HG02852 (cell line): ENCODE data around the gene CAMTA1.

ENCODE experiments used
- ATAC-seq: cut with Tn5 transposase; IDR thresholded peaks from one replicate; pipeline ENCODE4 v1.9.1; 2021; ENCODE audit warnings: mild to moderate bottlenecking, moderate library complexity; ENCODE audit not compliant: unreplicated experiment

The CAMTA1 gene

DNA sequence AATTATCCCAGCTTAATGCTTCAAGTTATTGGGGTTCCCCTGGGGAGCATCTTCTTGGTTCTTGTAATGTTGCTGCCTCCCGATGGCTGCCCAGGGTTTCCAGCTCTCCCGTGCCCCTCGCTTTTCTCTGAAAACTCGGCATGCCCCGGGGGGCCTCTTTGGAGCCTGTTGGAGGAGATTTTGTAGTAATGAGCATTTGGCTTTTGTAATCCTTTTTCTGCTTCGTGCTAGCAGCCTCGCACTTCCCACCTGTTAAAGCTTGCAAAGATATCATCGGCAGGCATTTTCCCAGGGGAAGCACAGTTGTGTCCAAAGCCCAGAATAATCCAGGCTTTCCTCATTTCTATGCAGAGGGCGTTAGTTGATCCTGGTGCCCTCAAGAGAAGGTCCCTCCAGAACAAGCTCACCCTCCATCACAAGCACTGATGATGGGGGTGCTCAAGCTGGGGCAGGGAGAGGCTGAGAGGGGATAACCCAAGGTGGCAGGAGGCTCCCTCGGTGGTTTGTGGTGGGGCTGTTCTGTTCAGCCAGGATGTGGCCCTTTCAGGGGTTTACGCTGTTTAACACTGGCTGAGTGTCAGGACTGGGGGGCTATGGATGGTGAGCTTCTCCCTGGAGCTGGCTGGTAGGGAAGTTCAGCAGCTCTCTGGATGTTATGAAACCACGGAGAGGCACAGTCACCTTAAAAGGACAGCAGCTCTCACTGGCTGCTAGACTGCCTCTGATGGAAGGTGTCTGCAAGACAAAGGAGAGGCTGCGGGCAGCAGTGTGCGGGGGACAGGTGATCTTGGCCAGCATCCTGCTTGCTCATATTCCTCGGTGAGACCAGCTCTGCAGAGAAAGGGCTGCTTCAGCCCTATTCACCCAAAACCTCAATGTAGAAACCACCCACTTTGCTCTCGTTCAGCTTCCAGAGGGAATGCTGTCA is 508.7 kb downstream of the CAMTA1 start:
- no peak for ATAC-seq

DNA sequence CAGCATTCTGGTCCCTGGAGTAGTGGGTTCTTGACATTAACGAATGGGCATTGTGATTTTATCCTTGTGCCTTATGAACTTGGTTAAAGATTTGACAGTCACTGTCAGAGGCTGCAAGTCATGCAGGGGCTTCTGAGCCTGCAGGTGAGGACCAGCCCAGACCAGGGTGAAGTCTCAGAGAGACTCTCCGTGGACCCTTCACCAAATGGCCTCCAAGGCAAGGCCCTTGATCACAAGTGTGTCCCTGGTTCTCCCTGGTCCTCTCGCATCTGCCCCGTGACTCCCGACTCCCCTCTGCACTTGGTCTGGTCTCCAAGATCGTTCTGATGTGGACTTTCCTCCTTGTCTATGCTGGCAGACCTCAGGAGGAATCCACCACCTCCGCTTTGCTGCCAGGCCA is 509.4 kb downstream of the CAMTA1 start:
- no peak for ATAC-seq

DNA sequence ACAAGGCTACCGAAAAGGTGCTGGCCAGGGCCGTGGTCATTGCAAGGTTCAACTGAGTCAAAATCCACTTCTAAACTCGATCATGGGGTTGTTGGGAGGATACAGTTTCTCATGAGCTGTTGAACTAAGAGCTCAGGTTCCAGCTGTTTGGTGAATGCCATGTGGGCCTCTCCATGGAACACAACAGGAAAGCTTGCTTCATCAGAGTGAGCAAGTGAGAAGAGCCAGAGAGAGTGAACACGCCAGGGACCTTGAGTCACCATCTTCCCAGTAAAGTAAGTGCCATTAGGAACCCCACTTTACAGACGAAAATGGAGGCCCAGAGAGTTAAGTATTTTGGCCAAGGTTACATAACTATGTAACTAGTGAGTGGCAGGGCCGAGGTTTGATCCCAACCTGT is 510.7 kb downstream of the CAMTA1 start:
- ATAC-seq = no peak

DNA sequence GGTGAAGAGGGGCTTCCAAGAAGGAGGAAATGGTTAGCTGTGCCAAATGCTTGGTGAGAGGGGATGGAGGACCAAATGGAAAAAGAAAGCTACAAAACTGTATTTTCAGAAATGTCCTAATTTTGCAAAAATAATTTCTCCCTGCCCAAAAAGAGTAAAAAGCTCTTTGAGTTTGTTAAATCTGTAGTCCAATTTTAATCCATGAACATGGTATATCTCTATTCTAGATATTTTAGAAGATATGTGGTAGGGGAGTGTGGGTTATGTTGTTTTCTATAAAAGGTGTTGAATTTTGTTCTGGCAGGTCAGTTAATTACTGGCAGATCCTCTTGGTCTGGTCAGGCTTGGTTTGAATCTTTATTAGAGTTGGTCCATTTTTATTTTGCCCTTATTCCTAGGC is 511.7 kb downstream of the CAMTA1 start:
- ATAC-seq = no peak

DNA sequence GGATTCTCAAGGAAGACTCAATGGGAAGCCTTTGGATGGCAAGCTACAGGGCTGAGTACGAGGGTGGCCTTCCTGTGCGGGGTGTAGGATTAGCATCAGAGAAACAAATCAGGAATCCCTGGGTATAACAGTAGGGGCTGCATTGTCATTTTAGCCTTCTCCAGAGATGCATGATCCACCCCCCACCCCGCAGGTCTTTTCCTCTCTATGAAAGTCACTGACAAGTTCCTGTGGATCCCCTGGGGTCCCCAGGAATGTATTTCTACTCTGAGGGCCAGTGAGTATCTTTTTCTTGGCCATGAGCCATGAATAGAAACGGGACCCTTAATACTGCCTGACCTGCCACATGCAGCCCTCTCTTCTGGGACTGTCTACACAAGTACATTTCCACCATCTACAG is 512.9 kb downstream of the CAMTA1 start:
- no peak for ATAC-seq

DNA sequence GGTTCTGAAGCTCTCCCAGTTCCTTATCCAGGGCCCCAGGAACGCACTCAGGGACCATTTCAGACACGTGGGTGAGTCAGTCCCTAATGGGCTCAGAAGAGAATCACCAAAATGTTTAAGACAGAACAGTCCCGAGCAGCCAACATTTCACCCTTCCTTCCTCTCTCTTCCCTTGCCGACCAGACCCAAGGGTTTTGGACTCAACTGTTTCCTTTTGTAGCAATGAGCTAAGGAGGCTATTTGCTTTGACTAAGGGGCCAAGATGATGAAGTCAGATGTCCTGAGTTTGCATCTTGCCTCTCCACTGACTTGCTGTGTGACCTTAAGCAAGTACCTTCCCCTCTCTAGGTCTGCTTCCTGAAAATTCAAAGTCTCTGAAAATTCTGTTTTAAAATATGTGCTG is 513.5 kb downstream of the CAMTA1 start:
- ATAC-seq = no peak

DNA sequence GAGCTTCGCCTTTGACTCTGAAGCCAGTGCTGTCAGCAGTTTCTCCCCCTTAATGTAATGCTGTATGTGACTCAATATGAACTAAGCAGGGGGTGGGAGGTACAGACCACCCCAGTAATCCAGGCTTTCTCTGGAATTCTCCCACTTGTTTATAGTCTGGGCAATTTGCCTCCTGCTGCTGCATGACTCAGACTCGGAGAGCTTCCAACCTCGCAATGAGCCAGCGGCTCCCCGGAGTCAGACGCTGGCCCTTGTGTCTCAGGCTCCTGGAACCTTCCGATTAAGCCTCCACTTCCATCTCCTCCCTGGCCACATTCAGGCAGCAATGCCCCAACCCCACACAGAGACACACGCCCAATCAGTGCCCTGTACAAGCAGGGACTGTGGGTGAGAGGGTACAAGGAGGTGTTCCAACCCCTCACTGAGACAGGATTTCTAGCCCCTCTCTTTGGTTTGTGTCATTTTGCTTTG is 514.1 kb downstream of the CAMTA1 start:
- ATAC-seq = no peak

DNA sequence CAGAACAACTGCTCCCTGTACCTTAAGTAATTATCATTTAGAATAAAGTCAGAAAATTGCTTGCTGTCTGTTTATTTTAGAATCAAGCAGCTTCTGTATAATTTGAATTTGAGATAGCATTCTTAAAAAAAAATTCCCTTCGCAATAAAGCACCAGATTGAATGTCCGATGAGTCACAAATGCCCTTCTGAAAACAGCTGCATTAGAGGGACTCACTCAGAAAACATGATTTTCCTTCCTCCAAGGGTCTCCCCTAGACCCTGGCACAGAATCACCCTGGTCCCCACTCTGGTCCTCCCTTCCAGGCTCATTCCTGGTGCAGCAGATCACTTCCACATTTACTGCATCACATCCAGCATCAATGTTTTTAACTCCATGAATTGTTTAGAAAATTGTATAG is 514.7 kb downstream of the CAMTA1 start:
- ATAC-seq = no peak

DNA sequence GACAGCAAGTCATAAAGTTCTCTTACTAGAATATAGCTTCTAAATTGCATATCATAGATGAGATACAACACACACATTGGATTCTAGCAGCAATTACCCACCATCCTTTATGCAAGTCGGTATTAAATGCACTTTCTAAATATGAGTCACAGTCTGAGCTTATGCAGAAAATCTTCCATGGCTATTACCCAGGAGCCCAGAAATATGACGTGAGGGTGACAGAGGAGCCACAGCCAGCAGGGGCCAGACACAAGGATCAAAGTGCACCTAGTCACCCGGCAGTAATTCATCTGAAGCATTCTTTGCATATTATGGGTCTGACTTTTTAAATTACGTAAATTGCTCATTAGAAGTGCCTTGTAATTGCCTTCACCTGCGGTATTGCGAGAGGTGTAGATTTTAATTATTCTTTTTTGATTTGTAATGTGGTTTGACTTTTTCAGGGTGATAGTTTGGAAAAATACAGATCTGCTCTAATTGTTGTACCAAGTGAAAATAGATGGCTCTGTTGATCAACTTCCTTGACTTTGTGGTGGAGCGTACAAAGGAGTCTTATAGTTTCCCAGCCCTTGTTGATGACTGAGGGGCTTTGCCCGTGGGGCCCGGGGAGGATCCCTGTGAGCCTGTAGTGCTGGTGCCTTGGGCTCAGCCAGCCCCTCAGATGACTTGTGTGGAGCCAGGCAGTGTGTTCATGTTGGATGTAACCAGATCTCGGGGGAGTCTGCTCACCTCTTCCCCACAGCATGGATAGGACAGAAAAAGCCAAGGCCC is 515.8 kb downstream of the CAMTA1 start:
- ATAC-seq = no peak

DNA sequence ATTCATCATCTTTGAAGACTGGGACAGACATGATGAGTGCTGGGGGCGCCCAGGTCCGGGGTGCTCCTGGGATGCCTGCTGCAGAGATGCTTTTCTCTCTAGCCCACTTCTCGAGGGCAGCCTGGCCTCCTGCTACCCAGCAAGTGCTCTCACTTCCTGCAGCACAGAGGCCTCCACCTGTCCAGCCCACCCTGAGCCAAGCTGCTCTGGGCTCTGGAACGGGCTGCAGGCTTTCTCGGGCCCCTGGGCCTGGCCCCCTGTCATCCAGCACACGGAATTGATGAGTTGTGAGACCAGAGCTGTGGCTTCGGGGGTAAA is 516.4 kb downstream of the CAMTA1 start:
- no peak for ATAC-seq

DNA sequence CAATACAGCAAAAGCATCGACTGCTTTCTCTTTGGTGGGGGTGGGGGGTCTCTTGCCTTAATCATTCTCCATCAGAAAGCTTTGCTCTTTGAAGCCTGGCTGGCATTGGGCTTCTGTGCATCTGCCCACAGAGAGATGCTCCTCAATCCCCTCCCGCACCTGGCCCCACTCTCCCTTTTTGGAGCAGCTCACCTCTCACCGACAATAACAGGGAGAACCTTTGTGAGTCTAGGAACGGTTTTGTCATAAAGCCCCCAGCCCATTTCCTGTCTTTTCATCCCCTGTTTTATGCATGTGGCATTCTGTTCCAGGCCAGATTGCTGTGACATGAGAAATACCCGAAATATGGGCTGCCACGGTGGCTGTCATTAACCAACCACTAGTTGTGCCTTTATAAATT is 516.9 kb downstream of the CAMTA1 start:
- no peak for ATAC-seq

DNA sequence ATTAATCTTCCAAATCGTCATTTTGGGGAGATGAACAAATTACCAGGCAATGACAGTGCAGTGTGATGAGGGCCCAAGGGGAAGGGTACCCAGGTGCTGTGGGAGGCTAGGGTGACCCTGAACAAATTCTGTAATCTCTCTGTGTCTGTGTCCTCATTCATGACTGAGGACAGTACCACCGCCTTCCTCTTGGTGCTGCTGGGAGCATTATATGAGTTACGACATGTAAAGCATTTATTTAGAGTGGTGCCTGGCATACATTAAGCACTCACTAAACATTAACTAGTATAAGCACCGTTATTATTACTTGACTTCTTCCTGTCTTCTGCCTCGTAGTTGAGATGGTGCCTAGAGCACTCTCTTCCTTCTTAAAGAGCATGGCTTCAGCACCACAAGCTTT is 517.6 kb downstream of the CAMTA1 start:
- ATAC-seq = no peak

DNA sequence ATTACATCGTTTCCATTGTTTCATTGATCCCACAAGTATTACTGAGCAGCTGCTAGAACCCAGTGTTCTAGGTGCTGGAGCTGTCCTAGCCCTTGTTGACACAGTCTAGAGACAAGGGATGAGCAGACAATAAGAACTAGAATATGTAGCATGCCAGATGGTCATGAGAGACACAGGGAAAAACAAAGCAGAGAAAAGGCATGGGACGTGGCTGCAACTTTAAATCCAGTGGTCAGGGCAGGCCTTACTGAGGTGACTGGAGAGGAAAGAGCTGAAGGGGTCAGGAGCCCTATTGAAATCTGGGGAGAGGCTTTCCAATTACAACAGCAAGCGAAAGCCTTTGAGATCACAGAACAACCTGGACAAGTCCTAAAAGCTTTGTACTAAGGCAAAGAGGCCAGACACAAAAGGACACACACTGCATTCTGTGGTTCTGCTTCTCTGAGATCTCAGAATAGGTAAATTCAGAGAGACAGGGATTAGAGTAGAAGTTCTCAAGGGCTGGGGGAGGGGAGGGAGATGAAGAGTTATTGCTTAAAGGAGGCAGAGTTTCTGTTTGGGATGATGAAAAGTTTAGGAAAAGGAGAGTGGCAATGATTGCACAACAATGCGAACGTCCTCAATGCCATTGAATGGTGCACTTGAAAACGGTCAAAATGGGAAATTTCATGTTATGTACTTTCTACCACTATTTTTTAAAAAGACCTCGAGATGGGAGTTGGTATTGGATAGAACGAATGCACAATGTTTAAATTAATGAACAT is 518.5 kb downstream of the CAMTA1 start:
- ATAC-seq = no peak

DNA sequence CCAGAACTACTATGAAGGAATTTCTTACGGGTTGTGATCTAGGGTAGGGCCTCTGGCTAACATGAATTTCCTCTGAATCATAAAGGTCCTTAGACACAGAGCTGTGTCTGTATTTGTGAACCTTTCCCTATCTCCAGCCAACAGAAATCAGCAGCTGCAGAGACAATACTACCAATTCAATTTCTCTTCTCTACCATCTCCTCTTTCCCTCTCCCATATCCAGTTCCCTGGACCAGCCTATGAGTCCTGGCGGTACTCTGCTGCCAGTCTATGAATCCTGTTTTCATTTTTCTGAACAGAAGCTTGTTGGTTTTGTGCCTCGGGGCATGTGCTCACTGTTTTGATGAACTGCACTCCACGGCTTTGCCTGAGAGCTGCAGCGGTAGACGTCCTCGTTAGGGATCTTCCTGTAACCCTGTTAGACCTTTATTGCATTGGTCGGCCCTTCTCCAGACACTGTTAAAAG is 527.9 kb downstream of the CAMTA1 start:
- ATAC-seq = no peak

DNA sequence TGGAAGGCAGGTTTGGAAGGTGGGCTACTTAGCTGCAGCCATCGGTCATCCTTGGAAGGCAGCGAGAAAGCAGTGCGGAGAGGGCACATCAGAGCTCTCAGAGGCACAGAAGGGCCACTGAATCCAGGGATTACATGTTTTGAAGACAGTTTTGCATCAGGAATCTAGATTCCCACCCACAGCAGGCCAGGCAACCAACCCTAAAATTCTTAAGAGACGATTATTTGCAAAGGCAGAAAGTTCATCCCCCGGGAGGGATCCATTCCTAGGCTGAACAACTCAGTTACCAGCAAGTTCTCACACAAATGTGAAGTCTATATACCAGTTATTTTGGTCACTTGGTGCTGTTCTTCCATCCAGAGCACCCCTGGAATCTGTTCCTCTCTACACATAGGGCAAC is 528.6 kb downstream of the CAMTA1 start:
- ATAC-seq = no peak

DNA sequence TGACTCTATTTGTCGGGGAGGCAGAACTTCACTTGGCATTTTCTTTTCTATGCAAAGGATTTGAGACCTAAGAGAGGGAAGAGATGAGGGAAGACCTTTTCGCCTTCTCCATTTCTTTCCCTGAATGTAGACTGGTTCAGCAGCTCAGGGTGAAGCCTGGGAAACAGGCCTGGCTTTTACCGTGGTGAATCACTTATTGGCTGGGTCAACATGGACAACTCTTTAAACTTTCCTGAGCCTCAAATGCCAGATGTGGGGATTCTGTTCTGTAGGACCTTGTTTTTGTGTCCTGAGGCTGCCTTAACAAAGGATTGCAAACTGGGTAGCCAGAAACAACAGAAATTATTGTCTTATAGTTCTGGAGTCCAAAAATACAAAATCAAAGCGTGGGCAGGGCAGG is 530.1 kb downstream of the CAMTA1 start:
- no peak for ATAC-seq

DNA sequence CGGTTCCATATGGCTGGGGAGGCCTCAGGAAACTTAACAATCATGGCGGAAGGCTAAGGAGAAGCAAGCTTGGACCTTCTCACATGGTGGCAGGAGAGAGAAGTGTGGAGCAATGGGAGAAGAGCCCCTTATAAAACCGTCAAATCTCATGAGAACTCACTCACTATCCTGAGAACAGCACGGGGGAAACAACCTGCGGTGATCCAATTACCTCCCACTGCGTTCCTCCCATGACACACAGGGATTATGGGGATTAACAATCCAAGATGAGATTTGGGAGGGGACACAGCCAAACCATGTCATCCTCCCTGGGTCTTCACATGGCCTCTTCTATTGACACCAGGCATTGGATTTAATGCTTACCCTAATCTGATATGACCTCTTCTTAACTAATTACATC is 530.7 kb downstream of the CAMTA1 start:
- no peak for ATAC-seq

DNA sequence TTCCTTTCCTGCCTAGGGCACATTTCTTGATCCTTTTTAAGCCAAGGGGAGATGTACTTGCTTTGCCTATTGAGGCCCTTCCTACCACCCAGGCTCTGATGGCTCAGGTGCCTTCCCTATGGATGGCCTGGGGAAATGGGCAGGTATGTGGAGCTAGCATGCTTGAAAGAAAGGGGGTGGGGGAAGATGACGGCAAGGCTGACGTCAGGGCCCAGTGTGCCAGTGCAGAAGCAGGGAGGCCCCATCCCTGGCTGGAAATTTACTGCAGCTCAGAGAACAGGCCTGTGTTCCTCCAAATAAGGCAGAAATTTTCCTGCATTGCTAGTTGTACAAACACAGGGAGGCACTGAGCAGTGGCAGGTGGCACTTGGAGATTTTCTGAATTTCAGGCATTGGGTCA is 532.6 kb downstream of the CAMTA1 start:
- no peak for ATAC-seq

DNA sequence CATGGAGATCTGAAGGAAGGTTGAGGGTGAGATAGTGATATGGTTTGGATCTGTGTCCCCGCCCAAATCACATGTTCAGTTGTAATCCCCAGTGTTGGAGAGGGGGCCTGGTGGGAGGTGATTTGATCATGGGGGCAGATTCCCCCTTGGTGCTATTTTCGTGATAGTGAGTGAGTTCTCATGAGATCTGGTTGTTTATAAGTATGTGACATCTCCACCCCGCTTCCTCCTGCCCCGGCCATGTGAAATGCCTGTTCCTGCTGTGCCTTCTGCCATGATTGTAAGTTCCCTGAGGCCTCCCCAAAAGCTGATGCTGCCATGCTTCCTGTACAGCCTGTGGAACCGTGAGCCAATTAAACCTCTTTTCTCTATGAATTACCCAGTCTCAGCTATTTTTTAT is 533.9 kb downstream of the CAMTA1 start:
- no peak for ATAC-seq

DNA sequence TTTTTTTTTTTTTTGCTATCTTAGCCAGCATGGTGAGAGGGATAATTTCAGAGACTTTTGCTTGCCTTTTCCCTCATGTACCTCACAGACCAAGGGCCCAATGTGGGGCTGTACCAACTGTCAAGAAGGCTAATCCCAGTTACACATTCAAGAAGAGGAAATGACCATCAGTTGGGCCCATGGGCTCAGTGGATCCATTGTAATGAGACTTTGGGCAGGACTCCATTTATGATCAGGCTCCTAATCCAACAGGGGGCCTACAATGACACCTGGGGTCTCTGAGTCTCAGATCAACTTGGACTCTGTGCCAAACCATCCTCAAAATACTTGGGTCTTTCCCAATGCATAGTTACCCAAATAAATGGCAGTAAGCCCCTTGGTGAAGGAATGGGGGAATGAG is 535.4 kb downstream of the CAMTA1 start:
- ATAC-seq = no peak

DNA sequence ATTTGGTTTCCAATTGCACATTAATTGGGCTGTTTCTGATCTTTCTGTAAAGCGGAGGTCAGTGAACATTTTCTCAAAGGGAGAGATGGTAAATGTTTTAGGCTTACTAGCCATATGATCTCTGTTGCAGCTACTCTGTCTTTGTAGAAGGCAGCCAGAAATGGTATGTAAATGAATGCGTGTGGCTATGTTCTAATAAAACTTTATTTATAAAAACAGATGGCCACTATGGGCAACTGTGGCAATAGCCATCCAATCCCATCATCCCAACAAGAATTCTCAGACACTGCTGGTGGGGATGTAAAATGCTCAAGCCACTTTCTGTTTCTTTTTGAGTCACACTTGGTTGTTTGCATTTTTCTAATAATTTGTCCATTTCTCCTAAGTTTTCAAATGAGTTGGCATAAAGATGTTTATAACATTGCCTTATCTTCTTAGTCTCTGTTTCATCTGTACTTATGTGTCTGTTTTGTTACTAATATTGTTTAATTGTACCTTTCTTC is 537.1 kb downstream of the CAMTA1 start:
- no peak for ATAC-seq
